ENCODE results near the gene CRTC2. TPM values are rescaled to one million over a fixed set of nuclear protein-coding genes. Genes with fewer than 3 reads are reported as not detected.

The CRTC2 gene
- total RNA-seq, 1 experiment from 2014 or later, result 33.8 TPM

DNA sequence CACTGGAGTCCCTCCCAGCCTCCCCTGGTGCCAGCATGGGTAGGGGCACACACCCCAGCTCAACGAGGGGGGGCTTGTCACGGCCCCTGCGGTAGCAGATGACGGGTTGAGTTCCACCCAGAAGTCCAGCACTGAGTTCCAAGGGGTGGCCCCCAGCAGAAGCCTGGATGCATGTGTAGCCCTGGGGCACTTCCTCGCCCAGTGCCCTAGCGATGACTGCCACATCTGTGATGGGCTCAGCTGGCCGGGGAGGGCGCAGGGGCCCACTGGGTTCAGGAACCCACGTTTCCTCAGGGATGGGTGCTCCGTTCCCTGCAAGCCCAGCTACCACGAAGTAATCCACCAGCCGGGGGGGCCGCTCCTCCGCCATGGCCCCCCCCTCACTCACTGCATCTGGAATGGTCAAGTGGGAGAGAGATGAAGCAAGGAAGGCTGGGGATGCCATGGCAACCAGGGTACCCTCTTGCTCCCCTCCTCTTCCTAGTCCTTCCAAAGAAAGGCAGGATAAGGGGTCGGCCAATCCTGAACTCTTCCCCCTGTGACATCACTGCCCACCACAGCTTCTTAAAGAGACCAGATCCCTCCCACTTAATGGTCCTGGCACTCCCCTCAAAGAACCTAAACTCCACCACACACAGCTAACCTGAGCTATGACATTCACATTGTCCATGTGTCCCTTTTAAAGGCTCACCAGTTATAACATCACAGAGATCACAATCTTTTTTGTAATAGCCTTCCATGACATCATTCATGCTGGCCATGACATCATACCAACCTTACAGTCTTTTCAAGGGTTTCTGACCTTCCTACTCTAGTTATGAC is 14.2 kb downstream of the CRTC2 start:
- peaks cover 9 to 22% of the 10 kb centered on the region in 2 experiments; a peak in 3 of 4 replicates for H3K36me3 ChIP-seq (ENCODE audit: control insufficient read depth in 1 of 2, insufficient read depth in 2 of 2, low read length in 2 of 2)
- H3K4me2 ChIP-seq (ENCODE audit: low read length), result peak overlapping the region; percentile 90
- ChIA-PET RAD21 (ENCODE audit: low non-redundant PET in 1 of 2, low total read pairs in 2 of 2, uncharacterized antibody in 2 of 2, unreplicated experiment in 2 of 2) (no interaction called here), POLR2A (interaction anchor here (1.3 to 1.4 kb wide), 2 partner anchors 13 to 19 kb away, joined by 3 to 4 read pairs; partner anchors contain the start of gene SLC39A1), CTCF (no interaction called here)
- no peaks in the 10 kb centered on the region for H4K20me1 ChIP-seq (ENCODE audit: insufficient read depth)
- H3K9me3 ChIP-seq (ENCODE audit: control insufficient read depth in 1 of 2, insufficient read depth in 1 of 2, low read depth in 1 of 2, low read length in 2 of 2), result no peaks in the 10 kb centered on the region
- no peak overlapping the region for H3K27ac ChIP-seq (ENCODE audit: low read depth, low read length)
- peak overlapping the region; percentile 95; the same call in 1 of the 2 replicates for H3K9ac ChIP-seq (ENCODE audit: low read length)
- peaks cover 6 to 18% of the 10 kb centered on the region in 2 experiments; a peak in 3 of 4 replicates for H3K4me1 ChIP-seq (ENCODE audit: control insufficient read depth in 1 of 2, insufficient read depth in 2 of 2, low read length in 2 of 2)
- H2AFZ ChIP-seq (ENCODE audit: low read depth, low read length, poor library complexity, severe bottlenecking), result no peak overlapping the region
- TF ChIP-seq SP1 (IDR thresholded peaks at IDR 0.05; ENCODE audit: low read depth), result no peak
- TF ChIP-seq POLR2A (IDR thresholded peaks at IDR 0.05; ENCODE audit: borderline replicate concordance, extremely low read depth, insufficient read depth, insufficient read length), result no peak
- TF ChIP-seq ELF1 (IDR thresholded peaks at IDR 0.05; ENCODE audit: borderline replicate concordance, low read depth), result no peak
- no peak for TF ChIP-seq JUND (IDR thresholded peaks at IDR 0.05)
- no peak for TF ChIP-seq TCF7L2 (IDR thresholded peaks at IDR 0.05; ENCODE audit: borderline replicate concordance, extremely low read depth, insufficient read depth, insufficient read length)
- TF ChIP-seq ZFX (IDR thresholded peaks at IDR 0.05), result no peak
- no peak for DNase-seq (ENCODE audit: low read depth, low spot score)
- peaks cover 24% of the 10 kb centered on the region; the same call in 1 of the 2 replicates for H3K79me2 ChIP-seq (ENCODE audit: insufficient read depth, low read length)
- intact Hi-C loops (cut with micrococcal nuclease), result no loop called here
- no peaks in the 10 kb centered on the region for H3K27me3 ChIP-seq (ENCODE audit: insufficient read depth, low read length)
- no peak for ATAC-seq
- H3K4me3 ChIP-seq (replicated peaks in 1 of 2; ENCODE audit: low read depth in 1 of 2, low read length in 2 of 2), result no peak overlapping the region
- no TSS peak for BruUV-seq (replicated peaks)
- H3K9me2 ChIP-seq (ENCODE audit: insufficient read depth), result no peaks in the 10 kb centered on the region

DNA sequence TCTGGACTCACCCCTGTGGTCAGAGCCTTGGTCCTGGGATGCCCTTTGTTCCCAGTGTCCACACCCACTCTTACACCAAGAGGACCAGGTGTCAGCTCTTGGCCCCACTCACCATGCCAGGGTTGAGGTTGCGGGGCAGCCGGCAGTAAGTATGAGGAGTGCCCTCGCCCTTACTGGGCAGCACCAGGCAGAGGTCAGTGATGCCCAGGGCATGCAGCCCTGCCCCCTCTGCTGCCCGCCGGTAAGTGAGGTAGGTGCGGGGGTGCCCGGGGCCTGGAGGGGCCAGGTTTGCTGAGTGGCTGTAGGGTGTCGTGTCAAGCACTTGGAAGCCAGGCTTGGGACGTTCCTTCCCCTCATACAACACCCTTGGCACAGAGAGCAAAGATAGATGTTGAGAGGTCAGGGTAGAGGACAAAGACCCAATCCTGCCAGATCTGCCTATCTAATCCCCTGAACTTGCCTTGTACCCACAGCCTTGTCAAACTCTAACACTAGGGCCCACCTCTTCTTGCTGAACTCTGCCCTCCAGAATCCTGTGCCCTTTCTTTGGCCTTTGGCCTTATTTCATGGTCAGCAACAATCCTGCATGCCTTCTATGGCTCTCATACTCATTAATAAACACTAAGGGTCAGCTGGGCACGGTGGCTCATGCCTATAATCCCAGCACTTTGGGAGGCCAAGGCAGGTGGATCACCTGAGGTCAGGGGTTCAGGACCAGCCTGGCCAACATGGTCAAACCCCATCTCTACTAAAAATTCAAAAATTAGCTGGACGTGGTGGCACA is 15.5 kb downstream of the CRTC2 start:
- Histone ChIP-seq H3K27me3 (ENCODE audit: insufficient read depth, low read length) (no peaks in the 10 kb centered on the region), H3K4me1 (ENCODE audit: control insufficient read depth in 1 of 2, insufficient read depth in 2 of 2, low read length in 2 of 2) (peaks cover 6 to 18% of the 10 kb centered on the region in 2 experiments; a peak in 3 of 4 replicates), H3K27ac (ENCODE audit: low read depth, low read length) (no peak overlapping the region), H3K9ac (ENCODE audit: low read length) (no peak overlapping the region), H2AFZ (ENCODE audit: low read depth, low read length, poor library complexity, severe bottlenecking) (no peak overlapping the region), H3K9me2 (ENCODE audit: insufficient read depth) (no peaks in the 10 kb centered on the region), H3K36me3 (ENCODE audit: control insufficient read depth in 1 of 2, insufficient read depth in 2 of 2, low read length in 2 of 2) (peaks cover 6 to 16% of the 10 kb centered on the region in 2 experiments; a peak in 3 of 4 replicates), H3K4me2 (ENCODE audit: low read length) (no peak overlapping the region), H4K20me1 (ENCODE audit: insufficient read depth) (no peaks in the 10 kb centered on the region), H3K4me3 (replicated peaks in 1 of 2; ENCODE audit: low read depth in 1 of 2, low read length in 2 of 2) (no peak overlapping the region), H3K79me2 (ENCODE audit: insufficient read depth, low read length) (peaks cover 24% of the 10 kb centered on the region; the same call in 1 of the 2 replicates), H3K9me3 (ENCODE audit: control insufficient read depth in 1 of 2, insufficient read depth in 1 of 2, low read depth in 1 of 2, low read length in 2 of 2) (no peaks in the 10 kb centered on the region)
- POLR2A ChIA-PET, result no interaction called here
- CTCF ChIA-PET, result no interaction called here
- ATAC-seq, result no peak
- RAD21 ChIA-PET (ENCODE audit: low non-redundant PET in 1 of 2, low total read pairs in 2 of 2, uncharacterized antibody in 2 of 2, unreplicated experiment in 2 of 2), result no interaction called here
- no peak for DNase-seq (ENCODE audit: low read depth, low spot score)
- intact Hi-C loops (cut with micrococcal nuclease), result no loop called here
- BruUV-seq (replicated peaks), result no TSS peak
- TF ChIP-seq, protein P1, sequence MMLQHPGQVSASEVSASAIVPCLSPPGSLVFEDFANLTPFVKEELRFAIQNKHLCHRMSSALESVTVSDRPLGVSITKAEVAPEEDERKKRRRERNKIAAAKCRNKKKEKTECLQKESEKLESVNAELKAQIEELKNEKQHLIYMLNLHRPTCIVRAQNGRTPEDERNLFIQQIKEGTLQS (IDR thresholded peaks at IDR 0.05), result no peak
- no peak for TF ChIP-seq ELF1 (IDR thresholded peaks at IDR 0.05; ENCODE audit: borderline replicate concordance, low read depth)
